GM12892 (cell line): ENCODE results near the gene DCAF17.

Experiments
- POLR2A ChIP-seq: IDR thresholded peaks from 2 replicates; pipeline ENCODE4 v1.6.1; 2011; ENCODE audit warnings: low read depth, low read length, control low read depth
- POLR2AphosphoS5 ChIP-seq: IDR thresholded peaks from 2 replicates; pipeline ENCODE4 v1.6.1; 2011; ENCODE audit warnings: low read depth, low read length, control low read depth

- TF ChIP-seq POLR2AphosphoS5: no peak
- TF ChIP-seq POLR2A: no peak
Measured at GRCh38 chr2:171451074-171451473, 17.0 kb downstream of the DCAF17 start.
